ENCODE results near the gene LTBP1. TPM values are rescaled to one million over a fixed set of nuclear protein-coding genes. Genes with fewer than 3 reads are reported as not detected.

Gene LTBP1
- total RNA-seq, 1 donor from 2014 or later, result 327 TPM

GRCh38 chr2:33071591-33071990 lies 124.8 kb downstream of the LTBP1 start:
- TF ChIP-seq CTCF (IDR thresholded peaks at IDR 0.05; ENCODE audit: unreplicated experiment), result no peak
- Mint-ChIP-seq H3K4me3 (ENCODE audit: unreplicated experiment) (no peak overlapping the region), H3K27me3 (ENCODE audit: unreplicated experiment) (no peaks in the 10 kb centered on the region), H3K36me3 (ENCODE audit: low read depth, unreplicated experiment) (peaks cover 31% of the 10 kb centered on the region), H3K4me1 (ENCODE audit: unreplicated experiment) (peaks cover 9% of the 10 kb centered on the region), H3K27ac (ENCODE audit: unreplicated experiment) (no peak overlapping the region), H3K9me3 (ENCODE audit: unreplicated experiment) (no peaks in the 10 kb centered on the region)
- no peak for DNase-seq (ENCODE audit: low spot score)

- H3K27ac Mint-ChIP-seq (ENCODE audit: unreplicated experiment), result peak overlapping the region; percentile 30
- H3K4me3 Mint-ChIP-seq (ENCODE audit: unreplicated experiment), result no peak overlapping the region
- H3K36me3 Mint-ChIP-seq (ENCODE audit: low read depth, unreplicated experiment), result peaks cover 34% of the 10 kb centered on the region
- H3K27me3 Mint-ChIP-seq (ENCODE audit: unreplicated experiment), result no peaks in the 10 kb centered on the region
- H3K4me1 Mint-ChIP-seq (ENCODE audit: unreplicated experiment), result peaks cover 9% of the 10 kb centered on the region
- no peaks in the 10 kb centered on the region for H3K9me3 Mint-ChIP-seq (ENCODE audit: unreplicated experiment)
- TF ChIP-seq CTCF (IDR thresholded peaks at IDR 0.05; ENCODE audit: unreplicated experiment), result no peak
- DNase-seq (ENCODE audit: low spot score), result no peak
These were observed 125.9 kb downstream of the LTBP1 start for GRCh38 chr2:33072614-33073013.

DNA sequence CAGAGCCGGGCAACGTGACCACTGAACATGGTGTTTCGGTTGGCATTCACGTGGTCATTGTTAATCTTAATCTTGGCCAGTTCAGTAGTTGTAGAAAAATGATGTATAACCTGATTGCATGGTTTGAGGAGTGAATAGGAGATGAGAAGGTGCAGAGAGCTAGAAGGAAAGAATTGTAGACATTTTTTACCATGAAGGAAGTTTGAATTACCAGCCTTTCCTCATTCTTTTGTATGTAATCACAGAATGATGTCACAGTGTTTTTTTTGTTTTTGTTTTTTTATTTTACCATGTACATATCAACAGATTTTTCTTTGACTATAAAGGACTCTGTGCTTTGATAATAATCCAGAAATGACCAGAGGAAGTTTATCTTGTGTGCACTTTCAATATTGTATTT lies 126.3 kb downstream of the LTBP1 start:
- H3K4me1 Mint-ChIP-seq (ENCODE audit: unreplicated experiment), result peaks cover 11% of the 10 kb centered on the region
- H3K9me3 Mint-ChIP-seq (ENCODE audit: unreplicated experiment), result no peaks in the 10 kb centered on the region
- H3K27me3 Mint-ChIP-seq (ENCODE audit: unreplicated experiment), result no peaks in the 10 kb centered on the region
- peak overlapping the region; percentile 30 for H3K27ac Mint-ChIP-seq (ENCODE audit: unreplicated experiment)
- no peak for DNase-seq (ENCODE audit: low spot score)
- H3K4me3 Mint-ChIP-seq (ENCODE audit: unreplicated experiment), result no peak overlapping the region
- H3K36me3 Mint-ChIP-seq (ENCODE audit: low read depth, unreplicated experiment), result peaks cover 34% of the 10 kb centered on the region
- no peak for TF ChIP-seq CTCF (IDR thresholded peaks at IDR 0.05; ENCODE audit: unreplicated experiment)

- Mint-ChIP-seq H3K4me1 (ENCODE audit: unreplicated experiment) (peaks cover 11% of the 10 kb centered on the region), H3K9me3 (ENCODE audit: unreplicated experiment) (no peaks in the 10 kb centered on the region), H3K36me3 (ENCODE audit: low read depth, unreplicated experiment) (peaks cover 41% of the 10 kb centered on the region), H3K4me3 (ENCODE audit: unreplicated experiment) (no peak overlapping the region), H3K27me3 (ENCODE audit: unreplicated experiment) (no peaks in the 10 kb centered on the region), H3K27ac (ENCODE audit: unreplicated experiment) (no peak overlapping the region)
- no peak for DNase-seq (ENCODE audit: low spot score)
- TF ChIP-seq CTCF (IDR thresholded peaks at IDR 0.05; ENCODE audit: unreplicated experiment), result no peak
These were observed 127.4 kb downstream of the LTBP1 start for GRCh38 chr2:33074197-33074596.

DNA sequence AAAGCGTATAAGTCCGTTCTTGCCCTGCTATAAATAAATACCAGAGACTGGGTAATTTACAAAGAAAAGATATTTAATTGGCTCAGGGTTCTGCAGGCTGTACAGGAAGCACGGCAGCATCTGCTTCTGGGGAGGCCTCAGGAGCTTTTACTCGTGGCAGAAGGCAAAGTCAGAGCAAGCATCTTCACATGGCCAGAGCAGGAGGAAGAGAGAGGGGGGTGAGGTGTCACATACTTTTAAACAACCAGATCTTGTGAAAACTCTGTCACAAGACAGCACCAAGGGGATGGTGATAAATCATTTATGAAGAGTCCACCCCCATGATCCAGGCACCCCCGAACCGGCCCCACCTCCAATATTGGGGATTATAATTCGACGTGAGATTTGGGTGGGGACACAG lies 130.6 kb downstream of the LTBP1 start:
- no peak overlapping the region for H3K27ac Mint-ChIP-seq (ENCODE audit: unreplicated experiment)
- TF ChIP-seq CTCF (IDR thresholded peaks at IDR 0.05; ENCODE audit: unreplicated experiment), result no peak
- H3K36me3 Mint-ChIP-seq (ENCODE audit: low read depth, unreplicated experiment), result peaks cover 32% of the 10 kb centered on the region
- H3K27me3 Mint-ChIP-seq (ENCODE audit: unreplicated experiment), result peaks cover 8% of the 10 kb centered on the region
- DNase-seq (ENCODE audit: low spot score), result no peak
- H3K4me1 Mint-ChIP-seq (ENCODE audit: unreplicated experiment), result peaks cover 27% of the 10 kb centered on the region
- no peak overlapping the region for H3K4me3 Mint-ChIP-seq (ENCODE audit: unreplicated experiment)
- peaks cover 6% of the 10 kb centered on the region for H3K9me3 Mint-ChIP-seq (ENCODE audit: unreplicated experiment)
